Superior temporal gyrus (tissue), 1 donor: Measurements from ENCODE around the gene ATP2C2.

Source experiments
- DNase-seq: peaks from one replicate; pipeline ENCODE4 v3.0.0-alpha.2; 2016; ENCODE audit errors: extremely low spot score

The ATP2C2 gene

DNA sequence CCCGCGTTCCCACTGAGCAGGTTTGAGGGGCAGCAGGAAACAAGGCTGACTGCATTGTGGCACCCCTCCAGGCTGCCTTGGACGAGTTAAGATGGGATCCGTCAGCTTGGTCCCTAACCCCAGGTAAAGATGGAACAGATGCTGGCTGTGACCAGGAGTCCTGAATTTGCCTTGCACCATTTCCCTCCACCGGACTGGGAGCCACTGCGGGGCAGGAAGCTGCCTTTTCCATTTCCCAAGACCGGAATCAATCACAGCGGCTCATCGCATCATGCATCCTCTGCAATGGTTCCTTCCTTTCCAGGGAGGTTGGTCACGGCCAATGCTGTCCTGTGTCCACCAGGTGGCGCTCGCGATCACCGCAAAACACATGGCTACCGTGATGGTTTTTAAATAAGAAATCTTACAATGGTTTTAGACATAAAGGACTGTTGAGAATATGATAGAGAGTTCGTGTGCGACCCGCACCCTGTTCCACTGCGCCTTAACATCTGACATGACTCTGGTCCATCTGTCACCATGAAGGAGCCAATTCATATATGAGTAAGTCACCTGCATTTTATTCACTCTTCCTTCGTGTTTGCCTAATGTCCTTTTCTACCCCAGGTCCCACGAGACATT is 143.0 kb downstream of the ATP2C2 start:
- DNase-seq, result peak; percentile 93

DNA sequence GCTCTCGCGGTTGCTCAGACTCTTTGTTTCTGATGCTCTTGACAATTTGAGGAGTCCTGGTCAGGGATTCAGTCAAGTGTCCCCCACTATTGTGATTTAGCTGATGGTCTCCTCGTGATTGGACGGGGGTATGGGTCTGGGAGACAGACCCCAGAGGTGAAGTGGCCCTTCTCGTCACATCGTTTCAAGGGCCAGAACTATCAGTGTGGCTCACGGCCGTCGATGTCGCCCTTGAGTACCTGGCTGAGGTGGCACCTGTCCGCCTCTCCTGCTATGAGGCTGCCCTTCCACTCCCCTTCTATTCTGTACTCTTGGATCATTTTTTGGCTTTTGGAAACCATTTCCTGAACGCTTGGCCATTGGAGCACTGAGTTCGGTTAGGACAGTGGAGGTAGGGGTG is 143.5 kb downstream of the ATP2C2 start:
- DNase-seq, result no peak

DNA sequence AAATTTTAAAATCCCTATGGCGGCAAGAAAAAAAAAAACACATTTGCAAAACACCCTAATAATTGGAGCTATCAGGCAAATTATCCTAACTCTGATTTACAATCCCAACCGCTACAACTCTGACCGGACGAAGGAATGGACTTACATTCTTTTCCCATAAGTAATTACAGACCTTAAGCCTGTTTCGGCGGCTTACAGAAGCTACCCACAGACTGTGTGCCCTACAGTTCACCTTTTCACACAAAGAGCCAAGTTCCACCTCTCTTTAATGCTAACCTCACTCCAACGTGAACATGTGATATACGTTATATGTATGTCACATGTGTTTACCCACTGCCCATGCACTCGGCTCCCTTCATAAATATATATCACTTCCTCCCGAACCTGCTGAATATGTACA is 144.8 kb downstream of the ATP2C2 start:
- no peak for DNase-seq

DNA sequence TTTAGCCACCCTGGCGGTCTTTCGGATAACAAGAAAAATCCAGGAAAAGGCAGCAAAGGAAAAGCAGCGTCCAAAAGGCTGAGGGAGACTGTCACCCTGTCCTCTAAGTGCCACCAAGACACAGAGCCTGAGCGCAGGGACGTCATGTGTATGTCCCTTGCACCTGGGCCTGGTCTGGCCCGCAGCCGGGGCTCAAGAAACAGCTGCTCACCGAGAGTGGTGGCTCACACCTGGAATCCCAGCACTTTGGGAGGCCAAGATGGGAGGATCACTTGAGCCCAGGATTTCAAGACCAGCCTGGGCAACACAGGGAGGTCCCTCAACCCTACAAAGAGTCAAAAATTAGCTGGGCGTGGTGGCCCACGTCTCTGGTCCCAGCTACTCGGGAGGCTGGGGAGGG is 145.3 kb downstream of the ATP2C2 start:
- no peak for DNase-seq
